Uterus (tissue), 2 donors: ENCODE measurements around the gene HSPA4.

ENCODE experiments used
- CTCF ChIP-seq, 4 experiments: fragments of 200-600 bp in 2 of 4; fragments of 450-650 bp in 2 of 4; sonication (generic) in 2 of 4; IDR thresholded peaks; one replicate each; pipeline ENCODE4 v1.5.1; 2016 to 2019; ENCODE audit warnings: antibody characterized with exemption in 4 of 4, mild to moderate bottlenecking in 2 of 4, moderate library complexity in 1 of 4
- POLR2A ChIP-seq, 2 donors: fragments of 450-650 bp; IDR thresholded peaks; one replicate each; pipeline ENCODE4 v1.6.1; 2016; ENCODE audit warnings: antibody characterized with exemption in 2 of 2, mild to moderate bottlenecking in 1 of 2, moderate library complexity in 1 of 2

GRCh38 chr5:133122711-133123110 lies 70.9 kb downstream of the HSPA4 start:
- no peak for TF ChIP-seq POLR2A (IDR thresholded peaks at IDR 0.05)
- no peak for TF ChIP-seq CTCF (IDR thresholded peaks at IDR 0.05)
